RWPE1 (cell line): ENCODE results near the gene USF3.

Source experiments
- CTCF ChIA-PET: fragments of 350-600 bp; sonication (Branson Sonifier 250); formaldehyde crosslinking; extraction: SDS; loops from one replicate; lab custom pipeline; 2021; lab: Yijun Ruan, JAX
- POLR2A ChIA-PET: fragments of 400-600 bp; formaldehyde crosslinking; extraction: SDS; loops from one replicate; lab custom pipeline; 2020; ENCODE audit warnings: antibody characterized with exemption; ENCODE audit not compliant: low non-redundant PET; lab: Yijun Ruan, JAX
- DNase-seq: peaks from one replicate; pipeline ENCODE4 v3.0.0; 2012; ENCODE audit warnings: low spot score
- H3K27ac ChIP-seq: fragments of 450-650 bp; 2 replicates; pipeline ENCODE4 v1.5.1; 2017
- CTCF ChIP-seq: fragments of 450-650 bp; conservative IDR thresholded peaks from 2 replicates; pipeline ENCODE4 v1.5.1; 2017; ENCODE audit warnings: low read depth, mild to moderate bottlenecking

USF3 gene

DNA sequence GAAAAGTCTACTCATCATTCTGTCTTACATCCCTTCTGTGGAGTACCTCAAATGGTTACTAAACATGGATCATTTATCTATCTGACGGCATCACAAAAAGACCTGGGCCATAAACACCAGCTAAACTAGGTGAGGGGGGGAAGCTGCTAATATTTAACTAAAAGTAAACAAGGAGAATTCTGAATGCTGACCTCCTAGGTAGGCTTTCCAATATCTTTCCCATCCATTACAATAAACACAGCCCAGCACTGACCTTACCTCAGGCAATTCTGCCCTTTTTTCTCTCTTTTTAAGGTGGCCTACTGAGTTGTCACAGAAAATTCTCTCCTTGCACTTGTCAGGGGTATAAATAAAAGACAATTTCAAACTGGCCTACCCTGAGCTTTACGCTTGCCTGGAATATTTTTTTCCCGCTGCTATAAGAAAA lies 33.1 kb downstream of the USF3 start:
- DNase-seq: no peak
- no peak for TF ChIP-seq CTCF
- H3K27ac ChIP-seq: no peak overlapping the region
- CTCF ChIA-PET: interaction anchor here (0.6 kb wide), 2 partner anchors 140 to 160 kb away, joined by 3 to 5 read pairs; no protein-coding TSS in a partner anchor
- POLR2A ChIA-PET: no interaction called here

DNA sequence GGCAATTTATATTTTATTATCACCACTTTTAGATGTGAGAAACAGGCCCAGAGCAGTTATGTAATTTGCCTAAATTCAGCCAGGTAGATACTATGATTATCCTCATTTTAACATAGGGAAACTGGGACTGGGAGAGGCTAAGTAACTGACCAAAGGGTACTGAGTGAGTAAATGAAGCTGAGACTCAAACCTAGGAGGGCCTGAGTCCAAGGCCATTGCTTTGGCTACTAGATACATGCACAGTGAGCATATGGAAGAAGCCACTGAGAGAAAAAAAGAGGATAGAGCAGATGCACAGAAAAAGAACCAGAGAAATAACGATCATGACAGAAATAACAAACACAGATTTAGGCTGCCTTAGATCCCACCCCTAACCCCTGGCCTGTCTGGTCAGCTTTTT lies 33.6 kb downstream of the USF3 start:
- TF ChIP-seq CTCF: no peak
- POLR2A ChIA-PET: no interaction called here
- no peak overlapping the region for H3K27ac ChIP-seq
- CTCF ChIA-PET: interaction anchor here (0.6 kb wide), 2 partner anchors 141 to 160 kb away, joined by 3 to 5 read pairs; no protein-coding TSS in a partner anchor
- no peak for DNase-seq

DNA sequence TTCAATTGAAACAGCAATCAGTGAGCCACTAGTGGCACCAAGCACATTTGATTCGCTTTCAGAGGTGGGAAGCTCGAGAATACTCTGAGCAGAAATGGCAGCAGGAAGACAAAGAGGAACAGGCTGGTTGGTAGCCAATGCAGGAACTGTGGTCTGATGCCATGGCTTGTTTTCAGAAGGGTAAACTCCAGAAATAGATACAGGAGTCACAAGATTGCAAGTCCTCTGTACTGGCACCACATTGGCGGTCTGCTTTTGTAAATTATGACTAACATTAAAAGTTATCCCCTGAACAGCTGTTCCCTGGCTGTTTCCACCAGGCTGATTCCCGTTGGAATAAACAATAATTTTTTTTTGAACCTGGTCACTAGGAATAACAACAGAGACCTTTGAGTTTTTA lies 35.5 kb downstream of the USF3 start:
- no peak for DNase-seq
- ChIA-PET CTCF (no interaction called here), POLR2A (no interaction called here)
- no peak for TF ChIP-seq CTCF
- no peak overlapping the region for H3K27ac ChIP-seq

- no peak for DNase-seq
- CTCF ChIA-PET: no interaction called here
- no peak overlapping the region for H3K27ac ChIP-seq
- TF ChIP-seq CTCF: no peak
- POLR2A ChIA-PET: no interaction called here
Measured at GRCh38 chr3:113660458-113660857, 36.0 kb downstream of the USF3 start.

- H3K27ac ChIP-seq: no peak overlapping the region
- ChIA-PET POLR2A (no interaction called here), CTCF (no interaction called here)
- no peak for TF ChIP-seq CTCF
- no peak for DNase-seq
Measured at GRCh38 chr3:113659996-113660395, 36.4 kb downstream of the USF3 start.

GRCh38 chr3:113659101-113659541 lies 37.3 kb downstream of the USF3 start:
- DNase-seq: no peak
- ChIA-PET CTCF (no interaction called here), POLR2A (no interaction called here)
- TF ChIP-seq CTCF: no peak
- H3K27ac ChIP-seq: no peak overlapping the region
